ENCODE data around the gene MAG. TPM values are rescaled to one million over a fixed set of nuclear protein-coding genes. Genes with fewer than 3 reads are reported as not detected.

Gene MAG
- total RNA-seq, 1 experiment from 2014 or later: not detected

- no peak overlapping the region for H3K27ac ChIP-seq (ENCODE audit: insufficient read length, low read depth, low read length)
- H2BK12ac ChIP-seq (ENCODE audit: insufficient read length, low read depth, low read length): no peak overlapping the region
- no peaks in the 10 kb centered on the region for H3K4me1 ChIP-seq (ENCODE audit: insufficient read depth, low read length)
- H2BK5ac ChIP-seq (ENCODE audit: insufficient read length, low read length): no peak overlapping the region
- H3K18ac ChIP-seq (ENCODE audit: insufficient read length, low read depth, low read length): no peak overlapping the region
- TF ChIP-seq, protein P1, sequence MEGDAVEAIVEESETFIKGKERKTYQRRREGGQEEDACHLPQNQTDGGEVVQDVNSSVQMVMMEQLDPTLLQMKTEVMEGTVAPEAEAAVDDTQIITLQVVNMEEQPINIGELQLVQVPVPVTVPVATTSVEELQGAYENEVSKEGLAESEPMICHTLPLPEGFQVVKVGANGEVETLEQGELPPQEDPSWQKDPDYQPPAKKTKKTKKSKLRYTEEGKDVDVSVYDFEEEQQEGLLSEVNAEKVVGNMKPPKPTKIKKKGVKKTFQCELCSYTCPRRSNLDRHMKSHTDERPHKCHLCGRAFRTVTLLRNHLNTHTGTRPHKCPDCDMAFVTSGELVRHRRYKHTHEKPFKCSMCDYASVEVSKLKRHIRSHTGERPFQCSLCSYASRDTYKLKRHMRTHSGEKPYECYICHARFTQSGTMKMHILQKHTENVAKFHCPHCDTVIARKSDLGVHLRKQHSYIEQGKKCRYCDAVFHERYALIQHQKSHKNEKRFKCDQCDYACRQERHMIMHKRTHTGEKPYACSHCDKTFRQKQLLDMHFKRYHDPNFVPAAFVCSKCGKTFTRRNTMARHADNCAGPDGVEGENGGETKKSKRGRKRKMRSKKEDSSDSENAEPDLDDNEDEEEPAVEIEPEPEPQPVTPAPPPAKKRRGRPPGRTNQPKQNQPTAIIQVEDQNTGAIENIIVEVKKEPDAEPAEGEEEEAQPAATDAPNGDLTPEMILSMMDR (conservative IDR thresholded peaks at IDR 0.05): no peak
- no peak overlapping the region for H3K4me2 ChIP-seq (ENCODE audit: insufficient read depth, insufficient read length, low read length)
- no peak overlapping the region for H3K56ac ChIP-seq (ENCODE audit: insufficient read length, low read depth, low read length)
- no peaks in the 10 kb centered on the region for H3K27me3 ChIP-seq (ENCODE audit: insufficient read depth, low read length)
- H3K36me3 Mint-ChIP-seq (ENCODE audit: insufficient read depth in 1 of 3, low read depth in 3 of 3): peaks cover 44 to 88% (median 80%) of the 10 kb centered on the region in 3 experiments
- H2AFZ ChIP-seq (ENCODE audit: low read length): no peak overlapping the region
- H3K23me2 ChIP-seq (ENCODE audit: insufficient read length, low read depth, low read length, poor library complexity, severe bottlenecking): no peaks in the 10 kb centered on the region
- peak overlapping the region in 2 of 3 experiments; percentile 28 to 80; a peak in 1 of 7 replicates for H3K27ac Mint-ChIP-seq
- no peaks in the 10 kb centered on the region for H3K9me3 ChIP-seq (ENCODE audit: control insufficient read depth, low read depth, low read length)
- H3K4me1 Mint-ChIP-seq: peaks cover 14% of the 10 kb centered on the region in 2 experiments
- no peak overlapping the region for H3K23ac ChIP-seq (ENCODE audit: insufficient read length, low read depth, low read length)
- H2BK120ac ChIP-seq (ENCODE audit: low read depth, low read length, poor library complexity, severe bottlenecking): no peak overlapping the region
- no peak overlapping the region for H2BK15ac ChIP-seq (ENCODE audit: low read depth, low read length)
- no peak overlapping the region for H3K4me3 Mint-ChIP-seq
- peaks cover 9% of the 10 kb centered on the region for H3K79me1 ChIP-seq (ENCODE audit: insufficient read depth, low read depth, low read length, poor library complexity, severe bottlenecking)
- no peaks in the 10 kb centered on the region for H3K27me3 Mint-ChIP-seq (ENCODE audit: low read depth)
- H3K79me2 ChIP-seq (ENCODE audit: insufficient read depth, low read length): no peaks in the 10 kb centered on the region; the same call in 1 of the 2 replicates
- no peak overlapping the region for H4K91ac ChIP-seq (ENCODE audit: insufficient read length, low read depth, low read length)
- no peak overlapping the region for H4K8ac ChIP-seq (replicated peaks; ENCODE audit: insufficient read length, low read depth, low read length)
- no peak overlapping the region for H3K9ac ChIP-seq (ENCODE audit: extremely low read depth, insufficient read length, low read length)
- no CpG with 5 or more reads among the region's 9 CpGs for WGBS (ENCODE audit: extremely low coverage, insufficient read length, low lambda C conversion rate)
- H3T11ph ChIP-seq (ENCODE audit: low read length): no peak overlapping the region
- no peak overlapping the region for H3K14ac ChIP-seq (ENCODE audit: insufficient read depth, low read length)
- no peak overlapping the region for H3K4ac ChIP-seq (ENCODE audit: low read depth, low read length)
- H4K20me1 ChIP-seq (ENCODE audit: control insufficient read depth, insufficient read depth, insufficient read length): no peaks in the 10 kb centered on the region
- H2AK5ac ChIP-seq (ENCODE audit: insufficient read length, low read length): no peak overlapping the region
- no peak overlapping the region for H4K5ac ChIP-seq (ENCODE audit: insufficient read length, low read depth, low read length)
- H2BK20ac ChIP-seq (ENCODE audit: low read depth, low read length, poor library complexity, severe bottlenecking): no peak overlapping the region
- no peak for DNase-seq
- no peaks in the 10 kb centered on the region for H3K9me3 Mint-ChIP-seq
Observed at GRCh38 chr19:35257113-35257461, 34.9 kb upstream of the MAG start.

Measured in H9 (cell line).